C4-2B (cell line): ENCODE data around the gene TNFAIP6.

Experiments
- ZFX ChIP-seq: fragments of 450-650 bp; IDR thresholded peaks from 2 replicates; pipeline ENCODE4 v1.6.1; 2017
- TF ChIP-seq, protein P1 (sequence below): fragments of 450-650 bp; conservative IDR thresholded peaks from 2 replicates; pipeline ENCODE4 v1.5.1; 2017; ENCODE audit warnings: mild to moderate bottlenecking

DNA sequence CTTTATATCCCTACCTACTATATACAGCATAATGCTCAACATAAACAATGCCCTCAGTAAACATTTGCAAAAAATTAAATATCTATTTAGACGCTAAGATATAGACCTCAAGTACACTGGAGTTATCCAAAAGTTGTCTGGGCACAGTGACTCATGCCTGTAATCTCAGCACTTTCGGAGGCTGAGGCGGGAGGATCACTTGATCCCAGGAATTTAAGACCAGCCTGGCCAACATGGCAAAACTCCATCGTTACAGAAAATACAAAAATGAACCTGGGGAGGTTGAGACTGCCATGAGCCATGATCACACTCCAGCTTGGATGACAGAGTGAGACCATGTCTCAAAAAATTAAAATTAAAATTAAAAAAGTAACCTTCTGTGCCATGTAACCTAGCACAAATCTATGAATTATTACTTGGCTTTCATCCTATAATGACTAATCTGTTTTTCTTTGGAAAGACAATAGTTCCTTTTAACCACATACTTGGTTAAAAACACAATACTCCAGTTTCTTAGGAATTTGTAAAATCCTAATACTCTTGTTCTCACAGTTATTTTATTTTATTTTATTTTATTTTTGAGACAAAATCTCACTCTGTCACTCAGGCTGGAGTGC is 6.7 kb upstream of the TNFAIP6 start:
- TF ChIP-seq, protein P1, sequence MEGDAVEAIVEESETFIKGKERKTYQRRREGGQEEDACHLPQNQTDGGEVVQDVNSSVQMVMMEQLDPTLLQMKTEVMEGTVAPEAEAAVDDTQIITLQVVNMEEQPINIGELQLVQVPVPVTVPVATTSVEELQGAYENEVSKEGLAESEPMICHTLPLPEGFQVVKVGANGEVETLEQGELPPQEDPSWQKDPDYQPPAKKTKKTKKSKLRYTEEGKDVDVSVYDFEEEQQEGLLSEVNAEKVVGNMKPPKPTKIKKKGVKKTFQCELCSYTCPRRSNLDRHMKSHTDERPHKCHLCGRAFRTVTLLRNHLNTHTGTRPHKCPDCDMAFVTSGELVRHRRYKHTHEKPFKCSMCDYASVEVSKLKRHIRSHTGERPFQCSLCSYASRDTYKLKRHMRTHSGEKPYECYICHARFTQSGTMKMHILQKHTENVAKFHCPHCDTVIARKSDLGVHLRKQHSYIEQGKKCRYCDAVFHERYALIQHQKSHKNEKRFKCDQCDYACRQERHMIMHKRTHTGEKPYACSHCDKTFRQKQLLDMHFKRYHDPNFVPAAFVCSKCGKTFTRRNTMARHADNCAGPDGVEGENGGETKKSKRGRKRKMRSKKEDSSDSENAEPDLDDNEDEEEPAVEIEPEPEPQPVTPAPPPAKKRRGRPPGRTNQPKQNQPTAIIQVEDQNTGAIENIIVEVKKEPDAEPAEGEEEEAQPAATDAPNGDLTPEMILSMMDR = no peak
- no peak for TF ChIP-seq ZFX
